Left ventricle myocardium inferior (tissue), 1 donor: ENCODE results near the gene SEZ6L. TPM values are rescaled to one million over a fixed set of nuclear protein-coding genes. Genes with fewer than 3 reads are reported as not detected.

Experiments
- DNase-seq: peaks from one replicate; pipeline ENCODE4 v3.0.0-alpha.2; 2020
- H3K27ac ChIP-seq: fragments of 200-600 bp; replicated peaks from 2 replicates; pipeline ENCODE4 v1.8.0; 2021
- H3K27me3 ChIP-seq: fragments of 200-600 bp; 2 replicates; pipeline ENCODE4 v1.8.0; 2021; ENCODE audit warnings: low read depth
- H3K36me3 ChIP-seq: fragments of 200-600 bp; 2 replicates; pipeline ENCODE4 v1.8.0; 2021
- H3K4me1 ChIP-seq: fragments of 200-600 bp; 2 replicates; pipeline ENCODE4 v1.8.0; 2021
- H3K4me3 ChIP-seq: fragments of 200-600 bp; 2 replicates; pipeline ENCODE4 v1.8.0; 2021; ENCODE audit warnings: mild to moderate bottlenecking, moderate library complexity
- H3K9me3 ChIP-seq: fragments of 200-600 bp; replicated peaks from 2 replicates; pipeline ENCODE4 v1.8.0; 2021
- intact Hi-C: fragments of 100-400 bp; cut with micrococcal nuclease; formaldehyde crosslinking; loops from one replicate; pipeline ENCODE4 v1.11.0; 2022
- total RNA-seq: library from RNA; stranded (reverse); fragmentation: NEBNext Ultra II Directional; extraction: Animal tissue kit (Norgen Biotek cat#: 25700); gene quantifications from one replicate; pipeline ENCODE4 v1.2.1, GENCODE V29; 2021
- TF ChIP-seq, protein P1 (sequence below): fragments of 200-600 bp; IDR thresholded peaks from 2 replicates; pipeline ENCODE4 v1.8.0; 2021; ENCODE audit warnings: antibody characterized with exemption, mild to moderate bottlenecking, borderline replicate concordance
- donor health status: DM: no; HTN: yes; CAD: no; lungs with severe emphysema.

SEZ6L gene
- total RNA-seq, 1 donor from 2014 or later: 0.16 TPM

DNA sequence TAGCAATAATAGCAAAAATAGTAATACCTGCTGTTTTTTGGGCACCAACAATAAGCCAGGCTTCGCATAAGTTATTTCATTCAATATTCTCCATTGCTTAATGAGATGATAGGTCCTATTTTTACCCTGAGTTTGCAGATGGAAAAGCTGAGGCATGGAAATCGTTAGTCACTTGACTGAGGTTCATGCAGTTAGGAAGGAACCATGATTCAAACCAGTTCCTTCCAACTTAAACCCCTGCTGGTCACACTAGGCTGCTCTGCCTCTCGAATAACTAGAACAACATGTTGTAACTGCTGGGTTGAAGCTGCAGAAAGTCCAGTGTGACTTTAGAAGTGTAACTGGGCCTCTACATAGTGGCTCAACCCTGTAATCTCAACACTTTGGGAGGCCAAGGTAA, 69.3 kb downstream of the SEZ6L start:
- no peaks in the 10 kb centered on the region for H3K36me3 ChIP-seq
- H3K4me3 ChIP-seq: no peak overlapping the region
- TF ChIP-seq, protein P1, sequence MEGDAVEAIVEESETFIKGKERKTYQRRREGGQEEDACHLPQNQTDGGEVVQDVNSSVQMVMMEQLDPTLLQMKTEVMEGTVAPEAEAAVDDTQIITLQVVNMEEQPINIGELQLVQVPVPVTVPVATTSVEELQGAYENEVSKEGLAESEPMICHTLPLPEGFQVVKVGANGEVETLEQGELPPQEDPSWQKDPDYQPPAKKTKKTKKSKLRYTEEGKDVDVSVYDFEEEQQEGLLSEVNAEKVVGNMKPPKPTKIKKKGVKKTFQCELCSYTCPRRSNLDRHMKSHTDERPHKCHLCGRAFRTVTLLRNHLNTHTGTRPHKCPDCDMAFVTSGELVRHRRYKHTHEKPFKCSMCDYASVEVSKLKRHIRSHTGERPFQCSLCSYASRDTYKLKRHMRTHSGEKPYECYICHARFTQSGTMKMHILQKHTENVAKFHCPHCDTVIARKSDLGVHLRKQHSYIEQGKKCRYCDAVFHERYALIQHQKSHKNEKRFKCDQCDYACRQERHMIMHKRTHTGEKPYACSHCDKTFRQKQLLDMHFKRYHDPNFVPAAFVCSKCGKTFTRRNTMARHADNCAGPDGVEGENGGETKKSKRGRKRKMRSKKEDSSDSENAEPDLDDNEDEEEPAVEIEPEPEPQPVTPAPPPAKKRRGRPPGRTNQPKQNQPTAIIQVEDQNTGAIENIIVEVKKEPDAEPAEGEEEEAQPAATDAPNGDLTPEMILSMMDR: no peak
- intact Hi-C loops: no loop called here
- DNase-seq: no peak
- H3K4me1 ChIP-seq: no peaks in the 10 kb centered on the region
- H3K27ac ChIP-seq: no peak overlapping the region
- no peaks in the 10 kb centered on the region for H3K9me3 ChIP-seq
- H3K27me3 ChIP-seq: peaks cover 90% of the 10 kb centered on the region

DNA sequence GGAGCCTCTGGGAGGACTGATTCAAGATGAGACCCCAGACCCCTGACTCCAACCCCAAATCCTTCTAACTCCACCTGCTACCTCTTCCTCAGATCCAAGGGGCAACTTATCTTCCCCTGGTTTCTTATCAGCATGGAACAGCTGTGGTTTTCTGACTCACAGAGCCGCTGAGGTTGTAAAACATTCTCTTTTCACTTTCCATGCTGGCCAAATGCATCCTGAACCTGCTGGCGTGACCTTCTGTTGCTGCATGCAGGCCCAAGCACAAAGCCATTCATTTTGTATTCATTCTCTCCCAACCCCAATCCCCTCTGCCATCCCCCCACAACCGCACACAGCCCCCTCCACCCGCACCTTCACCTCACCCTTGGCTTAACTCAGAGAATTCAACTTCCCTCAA, 70.3 kb downstream of the SEZ6L start:
- intact Hi-C loops: no loop called here
- no peak for DNase-seq
- TF ChIP-seq, protein P1: no peak
- H3K4me1 ChIP-seq: no peaks in the 10 kb centered on the region
- no peak overlapping the region for H3K4me3 ChIP-seq
- H3K27ac ChIP-seq: no peak overlapping the region
- H3K9me3 ChIP-seq: no peaks in the 10 kb centered on the region
- H3K36me3 ChIP-seq: no peaks in the 10 kb centered on the region
- H3K27me3 ChIP-seq: peaks cover 90% of the 10 kb centered on the region

DNA sequence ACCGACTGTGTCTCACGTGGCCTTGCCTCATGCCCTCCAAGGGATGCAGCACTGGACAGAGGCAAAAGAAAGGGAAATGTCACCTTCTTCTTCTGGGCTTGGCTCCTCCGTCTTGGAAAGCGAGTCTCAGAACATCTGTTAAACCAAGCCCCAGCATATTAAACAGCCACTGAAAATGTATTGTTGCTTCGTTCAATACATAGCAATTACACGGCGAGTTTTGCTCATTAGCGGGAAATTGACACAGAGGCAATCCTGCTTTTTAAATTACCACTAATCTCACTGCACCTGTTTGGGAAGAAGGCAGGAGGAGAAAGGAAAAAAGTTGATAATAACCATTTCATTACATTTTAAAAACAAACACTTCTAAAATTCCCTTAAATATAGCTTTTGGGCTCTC, 72.1 kb downstream of the SEZ6L start:
- Histone ChIP-seq H3K4me1 (no peaks in the 10 kb centered on the region), H3K4me3 (no peak overlapping the region), H3K27me3 (peaks cover 90% of the 10 kb centered on the region), H3K9me3 (no peaks in the 10 kb centered on the region), H3K27ac (no peak overlapping the region), H3K36me3 (no peaks in the 10 kb centered on the region)
- intact Hi-C loops: no loop called here
- TF ChIP-seq, protein P1: no peak
- DNase-seq: no peak

DNA sequence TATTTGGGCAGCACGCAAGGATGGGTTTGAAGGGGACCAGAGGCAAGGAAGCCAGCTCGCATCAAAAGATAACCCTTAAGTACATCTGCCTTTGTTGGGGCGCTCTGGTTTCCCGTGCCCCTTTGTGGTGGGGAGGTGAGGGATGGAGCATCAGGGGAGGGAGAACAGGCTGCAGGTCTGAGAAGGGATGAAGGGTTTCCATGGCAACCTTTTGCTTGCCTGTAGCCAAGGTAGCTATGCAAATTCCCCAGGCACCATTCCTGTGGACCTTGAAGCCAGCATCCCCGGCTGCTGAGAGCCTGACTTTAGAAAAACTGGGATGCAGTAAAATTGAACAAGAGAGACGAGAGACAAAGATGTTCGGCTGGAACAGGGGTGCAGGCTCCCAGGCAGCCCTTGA, 75.7 kb downstream of the SEZ6L start:
- Histone ChIP-seq H3K4me3 (no peak overlapping the region), H3K27me3 (peaks cover 80% of the 10 kb centered on the region), H3K4me1 (no peaks in the 10 kb centered on the region), H3K9me3 (peaks cover 8% of the 10 kb centered on the region), H3K36me3 (no peaks in the 10 kb centered on the region), H3K27ac (no peak overlapping the region)
- TF ChIP-seq, protein P1: no peak
- no peak for DNase-seq
- intact Hi-C loops: no loop called here

DNA sequence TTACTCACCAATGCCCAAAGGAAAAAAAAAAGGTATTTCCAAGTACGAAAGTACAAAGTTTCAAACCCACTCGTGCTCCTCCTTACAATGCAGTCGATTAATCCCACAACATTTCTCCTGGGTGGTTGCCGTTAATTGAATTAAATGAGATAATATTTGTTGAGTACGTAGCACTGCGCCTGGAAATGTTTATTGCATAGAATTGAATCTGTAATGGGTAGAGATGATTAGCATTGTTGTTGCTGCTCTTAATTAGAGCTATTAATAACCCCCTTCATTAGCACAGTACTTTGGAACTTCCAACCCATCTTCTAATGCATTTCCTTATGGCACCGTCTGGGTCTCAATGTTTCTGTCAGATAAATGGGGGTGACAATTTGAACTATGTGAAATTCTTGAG, 77.3 kb downstream of the SEZ6L start:
- TF ChIP-seq, protein P1: no peak
- Histone ChIP-seq H3K4me1 (no peaks in the 10 kb centered on the region), H3K9me3 (peaks cover 18% of the 10 kb centered on the region), H3K27ac (no peak overlapping the region), H3K4me3 (no peak overlapping the region), H3K27me3 (peaks cover 68% of the 10 kb centered on the region), H3K36me3 (no peaks in the 10 kb centered on the region)
- intact Hi-C loops: no loop called here
- no peak for DNase-seq

DNA sequence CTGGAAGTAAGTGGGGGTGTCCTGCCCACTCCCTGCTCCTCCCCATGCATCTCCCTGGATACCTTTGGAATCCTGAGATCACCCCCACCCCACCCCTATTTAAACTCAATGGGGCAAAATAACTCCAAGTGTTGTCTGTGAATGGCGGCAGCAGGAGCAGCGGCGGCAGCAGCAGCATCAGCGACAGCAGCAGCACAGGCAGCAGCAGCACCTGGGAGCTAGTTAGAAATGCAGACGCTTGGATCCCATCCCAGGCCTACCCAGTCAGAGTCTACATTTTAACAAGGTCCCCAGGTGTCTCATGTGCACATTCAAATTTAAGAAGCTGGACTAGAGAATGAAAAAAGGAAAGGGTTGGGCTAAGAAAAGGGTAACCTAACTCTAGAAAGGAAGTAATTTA, 82.6 kb downstream of the SEZ6L start:
- intact Hi-C loops: no loop called here
- Histone ChIP-seq H3K27ac (no peak overlapping the region), H3K9me3 (peaks cover 18% of the 10 kb centered on the region), H3K4me3 (no peak overlapping the region), H3K4me1 (no peaks in the 10 kb centered on the region), H3K36me3 (no peaks in the 10 kb centered on the region), H3K27me3 (peaks cover 61% of the 10 kb centered on the region)
- DNase-seq: no peak
- TF ChIP-seq, protein P1: no peak
